ENCODE measurements around the gene TCL1A. TPM values are rescaled to one million over a fixed set of nuclear protein-coding genes. Genes with fewer than 3 reads are reported as not detected.

Gene TCL1A
- total and polyA plus RNA-seq, 12 donors = 0.33 to 0.58 TPM; not detected in 10

- TF ChIP-seq CTCF (IDR thresholded peaks at IDR 0.05) = no peak
- H3K27me3 ChIP-seq = peaks cover 0 to 65% (median 47%) of the 10 kb centered on the region in 7 donors
- no peaks in the 10 kb centered on the region for H3K4me1 ChIP-seq
- H3K4me3 ChIP-seq = no peak overlapping the region
- no peak overlapping the region for H3K27ac ChIP-seq
- H3K9me3 ChIP-seq = no peaks in the 10 kb centered on the region
- H3K36me3 ChIP-seq = no peaks in the 10 kb centered on the region
- WGBS, 2 donors = 71 to 75% methylated on average over 5 of the region's 5 CpGs
- ATAC-seq (no peak), DNase-seq (no peak)
- intact Hi-C loops (cut with DNase I) = no loop called here
Observed at GRCh38 chr14:95695913-95696312, 18.0 kb downstream of the TCL1A start.

- Histone ChIP-seq H3K4me1 (no peaks in the 10 kb centered on the region), H3K27ac (no peak overlapping the region), H3K4me3 (no peak overlapping the region), H3K27me3 (peaks cover 0 to 57% (median 40%) of the 10 kb centered on the region in 7 donors), H3K9me3 (no peaks in the 10 kb centered on the region), H3K36me3 (no peaks in the 10 kb centered on the region)
- no peak for TF ChIP-seq CTCF (IDR thresholded peaks at IDR 0.05)
- no peak for ATAC-seq
- WGBS, 2 donors = 61 to 69% methylated on average over 5 of the region's 5 CpGs
- intact Hi-C loops (cut with DNase I) = no loop called here
- no peak for DNase-seq
Observed at GRCh38 chr14:95695051-95695450, 18.9 kb downstream of the TCL1A start.

DNA sequence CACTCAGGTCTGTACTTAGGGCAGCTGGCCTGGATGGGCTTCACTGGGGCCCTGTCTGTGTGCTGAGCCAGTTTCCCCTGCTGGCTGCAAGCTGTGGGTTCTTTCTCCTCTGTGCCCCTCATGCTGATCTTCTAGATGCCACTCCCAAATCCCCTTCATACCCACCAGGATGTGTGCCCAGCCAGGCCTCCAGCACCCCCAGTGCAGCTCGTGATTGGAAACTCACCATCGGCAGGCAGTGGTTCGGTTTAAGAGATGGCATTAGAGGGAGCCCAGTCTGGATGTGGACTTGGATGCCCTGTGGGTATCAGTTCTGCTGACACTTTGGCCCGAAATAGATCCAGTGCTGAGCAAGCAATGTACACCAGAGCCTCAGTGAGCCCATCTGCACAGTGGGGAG is 21.8 kb downstream of the TCL1A start:
- DNase-seq = no peak
- TF ChIP-seq CTCF (IDR thresholded peaks at IDR 0.05) = no peak
- Histone ChIP-seq H3K36me3 (no peaks in the 10 kb centered on the region), H3K9me3 (no peaks in the 10 kb centered on the region), H3K27me3 (peaks cover 0 to 48% (median 32%) of the 10 kb centered on the region in 7 donors), H3K4me3 (no peak overlapping the region), H3K27ac (no peak overlapping the region), H3K4me1 (no peaks in the 10 kb centered on the region)
- WGBS, 2 donors = 88 to 90% methylated on average over 4 of the region's 4 CpGs
- ATAC-seq = no peak
- intact Hi-C loops (cut with DNase I) = no loop called here

- WGBS, 2 donors = 86 to 87% methylated on average over 10 of the region's 10 CpGs
- no peak for TF ChIP-seq CTCF (IDR thresholded peaks at IDR 0.05)
- Histone ChIP-seq H3K27ac (no peak overlapping the region), H3K27me3 (peaks cover 0 to 45% (median 27%) of the 10 kb centered on the region in 7 donors), H3K36me3 (no peaks in the 10 kb centered on the region), H3K4me3 (no peak overlapping the region), H3K4me1 (no peaks in the 10 kb centered on the region), H3K9me3 (no peaks in the 10 kb centered on the region)
- DNase-seq (no peak), ATAC-seq (no peak)
- intact Hi-C loops (cut with DNase I) = no loop called here
Observed at GRCh38 chr14:95691591-95691990, 22.3 kb downstream of the TCL1A start.
